SU-DHL-6 (cell line): Measurements from ENCODE around the gene NCAM2.
A peak's percentile ranks its signal among the peaks of the same experiment; 100 is the strongest.

Source experiments
- H2AFZ ChIP-seq: fragments of 200-600 bp; sonication (generic); 2 replicates; pipeline ENCODE4 v1.6.1; 2014; ENCODE audit warnings: low read depth, mild to moderate bottlenecking, moderate library complexity, mixed read lengths, antibody characterized with exemption, low read length; ENCODE audit not compliant: severe bottlenecking
- H3F3A ChIP-seq: fragments of 200-600 bp; shearing (Covaris generic); 2 replicates; pipeline ENCODE4 v1.6.0; 2016; ENCODE audit warnings: antibody characterized with exemption, mild to moderate bottlenecking; ENCODE audit not compliant: insufficient read depth
- H3K27ac ChIP-seq: fragments of 200-600 bp; sonication (generic); 2 replicates; pipeline ENCODE4 v1.5.1; 2016; ENCODE audit warnings: low read depth, mild to moderate bottlenecking, low read length, moderate library complexity, mixed read lengths
- H3K27me3 ChIP-seq: fragments of 200-600 bp; sonication (generic), shearing (Covaris generic); 2 replicates; pipeline ENCODE4 v1.6.0; 2014; ENCODE audit warnings: mild to moderate bottlenecking, low read length
- H3K36me3 ChIP-seq: fragments of 200-600 bp; sonication (generic); 2 replicates; pipeline ENCODE4 v1.6.1; 2014; ENCODE audit warnings: mild to moderate bottlenecking, low read length, mixed read lengths
- H3K4me2 ChIP-seq: fragments of 300-600, 200-600 bp; shearing (Covaris generic), sonication (generic); 2 replicates; pipeline ENCODE4 v1.6.0; 2014; ENCODE audit warnings: low read length, low read depth, mild to moderate bottlenecking; ENCODE audit not compliant: poor library complexity, severe bottlenecking
- H3K4me3 ChIP-seq: fragments of 200-600 bp; sonication (generic); 2 replicates; pipeline ENCODE4 v1.5.1; 2014; ENCODE audit warnings: antibody characterized with exemption, low read length, mild to moderate bottlenecking, mixed read lengths; ENCODE audit not compliant: insufficient read depth, poor library complexity, severe bottlenecking
- H3K79me2 ChIP-seq: fragments of 200-600 bp; sonication (generic); 2 replicates; pipeline ENCODE4 v1.6.1; 2014; ENCODE audit warnings: mild to moderate bottlenecking, low read length, moderate library complexity; ENCODE audit not compliant: insufficient read depth
- H3K9ac ChIP-seq: fragments of 200-600 bp; sonication (generic); 2 replicates; pipeline ENCODE4 v1.7.0; 2014; ENCODE audit warnings: mild to moderate bottlenecking, low read length
- H3K9me2 ChIP-seq: fragments of 200-600 bp; sonication (generic); replicated peaks from 2 replicates; pipeline ENCODE4 v1.6.1; 2014; ENCODE audit warnings: low read length; ENCODE audit not compliant: insufficient read depth
- H3K9me3 ChIP-seq: fragments of 200-600 bp; sonication (generic); 2 replicates; pipeline ENCODE4 v1.6.1; 2014; ENCODE audit warnings: low read length, mixed read lengths; ENCODE audit not compliant: insufficient read depth
- H4K20me1 ChIP-seq: fragments of 200-600 bp; sonication (generic); 2 replicates; pipeline ENCODE4 v1.6.1; 2014; ENCODE audit warnings: low read depth, mild to moderate bottlenecking, antibody characterized with exemption, low read length, moderate library complexity, mixed read lengths
- EZH2phosphoT487 ChIP-seq: fragments of 200-600 bp; sonication (generic), shearing (Covaris generic); conservative IDR thresholded peaks from 2 replicates; pipeline ENCODE4 v1.6.1; 2018; ENCODE audit warnings: mild to moderate bottlenecking, antibody characterized with exemption, low read length, moderate library complexity, mixed read lengths
- TF ChIP-seq, protein P1 (sequence below): fragments of 200-600 bp; sonication (generic); IDR thresholded peaks from one replicate; pipeline ENCODE4 v1.5.1; 2017; ENCODE audit warnings: antibody characterized with exemption, mild to moderate bottlenecking, low read length, moderate library complexity; ENCODE audit not compliant: insufficient read depth, poor library complexity, severe bottlenecking

Gene NCAM2

DNA sequence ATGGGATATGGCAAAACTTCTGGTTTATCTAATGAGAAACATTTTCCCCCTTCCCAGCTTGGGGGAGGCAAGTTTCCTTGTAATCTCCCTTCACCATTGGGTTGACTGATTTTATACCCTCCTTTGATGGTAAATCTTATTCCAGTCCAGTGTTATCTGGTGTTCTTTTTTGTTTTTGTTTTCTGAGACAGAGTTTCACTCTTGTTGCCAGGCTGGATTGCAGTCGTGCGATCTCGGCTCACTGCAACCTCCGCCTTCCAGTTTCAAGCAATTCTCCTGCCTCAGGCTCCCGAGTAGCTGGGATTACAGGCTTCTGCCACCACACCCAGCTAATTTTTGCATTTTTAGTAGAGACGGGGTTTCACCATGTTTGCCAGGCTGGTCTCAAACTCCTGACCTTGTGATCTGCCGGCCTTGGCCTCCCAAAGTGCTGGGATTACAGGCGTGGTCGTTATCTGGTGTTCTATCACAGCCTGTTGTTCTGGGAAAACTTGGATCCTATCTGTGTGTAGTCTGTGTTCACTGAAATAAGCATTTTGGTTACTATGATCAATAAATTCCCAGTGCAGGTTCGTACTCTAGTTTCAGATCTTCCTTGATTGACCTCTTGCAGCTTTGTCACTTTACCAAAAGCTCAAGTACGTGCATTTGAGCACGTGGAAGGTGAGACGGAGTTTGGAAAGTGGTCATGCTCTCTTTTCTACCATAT, 281.1 kb downstream of the NCAM2 start:
- no peak overlapping the region for H3K9ac ChIP-seq
- H3K4me2 ChIP-seq, result no peak overlapping the region
- H2AFZ ChIP-seq, result peak overlapping the region; percentile 66
- H3K79me2 ChIP-seq, result no peaks in the 10 kb centered on the region
- H3K9me3 ChIP-seq, result no peaks in the 10 kb centered on the region
- no peaks in the 10 kb centered on the region for H3K27me3 ChIP-seq
- no peaks in the 10 kb centered on the region for H4K20me1 ChIP-seq
- H3K36me3 ChIP-seq, result no peaks in the 10 kb centered on the region; the same call in 1 of the 2 replicates
- no peaks in the 10 kb centered on the region for H3K9me2 ChIP-seq
- no peak overlapping the region for H3K27ac ChIP-seq
- TF ChIP-seq, protein P1, sequence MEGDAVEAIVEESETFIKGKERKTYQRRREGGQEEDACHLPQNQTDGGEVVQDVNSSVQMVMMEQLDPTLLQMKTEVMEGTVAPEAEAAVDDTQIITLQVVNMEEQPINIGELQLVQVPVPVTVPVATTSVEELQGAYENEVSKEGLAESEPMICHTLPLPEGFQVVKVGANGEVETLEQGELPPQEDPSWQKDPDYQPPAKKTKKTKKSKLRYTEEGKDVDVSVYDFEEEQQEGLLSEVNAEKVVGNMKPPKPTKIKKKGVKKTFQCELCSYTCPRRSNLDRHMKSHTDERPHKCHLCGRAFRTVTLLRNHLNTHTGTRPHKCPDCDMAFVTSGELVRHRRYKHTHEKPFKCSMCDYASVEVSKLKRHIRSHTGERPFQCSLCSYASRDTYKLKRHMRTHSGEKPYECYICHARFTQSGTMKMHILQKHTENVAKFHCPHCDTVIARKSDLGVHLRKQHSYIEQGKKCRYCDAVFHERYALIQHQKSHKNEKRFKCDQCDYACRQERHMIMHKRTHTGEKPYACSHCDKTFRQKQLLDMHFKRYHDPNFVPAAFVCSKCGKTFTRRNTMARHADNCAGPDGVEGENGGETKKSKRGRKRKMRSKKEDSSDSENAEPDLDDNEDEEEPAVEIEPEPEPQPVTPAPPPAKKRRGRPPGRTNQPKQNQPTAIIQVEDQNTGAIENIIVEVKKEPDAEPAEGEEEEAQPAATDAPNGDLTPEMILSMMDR, result no peak
- no peak for TF ChIP-seq EZH2phosphoT487
- H3K4me3 ChIP-seq, result no peak overlapping the region
- no peaks in the 10 kb centered on the region for H3F3A ChIP-seq

DNA sequence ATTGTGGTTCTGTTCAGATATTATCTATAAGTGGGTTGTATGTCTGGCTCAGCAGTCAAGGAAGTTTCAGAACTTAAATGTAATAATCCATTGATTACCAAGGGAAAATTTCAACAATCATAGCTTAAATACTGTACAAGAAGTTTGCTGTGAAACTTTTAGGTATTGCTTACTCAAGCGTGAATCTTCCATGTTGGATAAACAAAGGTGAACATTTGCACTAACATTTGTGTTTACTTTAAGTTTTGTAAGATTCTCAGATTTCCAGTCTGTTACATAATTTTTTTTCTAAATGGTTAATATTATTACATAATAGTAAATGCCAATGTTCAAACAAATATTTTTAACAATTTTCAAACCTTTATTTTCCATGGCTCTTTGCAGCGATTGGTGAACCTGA, 285.6 kb downstream of the NCAM2 start:
- Histone ChIP-seq H3K9me3 (peaks cover 9% of the 10 kb centered on the region; the same call in 1 of the 2 replicates), H3K4me2 (no peak overlapping the region), H3K9me2 (no peaks in the 10 kb centered on the region), H3K4me3 (no peak overlapping the region), H3K9ac (no peak overlapping the region), H3F3A (no peaks in the 10 kb centered on the region), H4K20me1 (no peaks in the 10 kb centered on the region), H3K27me3 (no peaks in the 10 kb centered on the region), H3K79me2 (no peaks in the 10 kb centered on the region), H2AFZ (peak overlapping the region; percentile 68), H3K27ac (no peak overlapping the region), H3K36me3 (peaks cover 6% of the 10 kb centered on the region)
- no peak for TF ChIP-seq EZH2phosphoT487
- TF ChIP-seq, protein P1, result no peak

DNA sequence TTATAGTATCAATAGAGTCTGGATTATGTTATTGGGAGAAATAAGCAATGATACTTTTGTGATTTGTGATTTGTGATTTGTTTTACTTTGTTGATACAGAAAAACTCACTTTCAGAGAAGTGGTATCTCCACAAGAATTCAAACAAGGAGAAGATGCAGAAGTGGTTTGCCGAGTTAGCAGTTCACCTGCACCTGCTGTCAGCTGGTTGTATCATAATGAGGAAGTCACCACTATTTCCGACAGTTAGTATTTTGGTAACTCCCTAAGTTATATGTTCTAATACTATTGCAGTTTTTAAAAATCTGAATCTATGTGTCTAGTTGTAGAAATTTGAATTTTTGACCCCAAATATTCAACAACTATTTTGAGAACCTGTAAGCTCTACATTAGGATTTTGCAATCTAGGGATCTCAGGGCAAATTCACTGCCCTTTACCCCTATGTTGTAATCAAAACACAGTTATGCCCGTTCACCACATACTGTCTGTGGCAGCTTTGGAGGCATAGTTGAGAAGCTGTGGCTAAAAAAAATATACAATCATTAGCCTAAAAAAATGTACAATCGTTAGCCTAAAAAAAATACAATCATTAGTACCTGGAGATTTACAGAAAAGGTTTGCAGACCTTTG, 288.1 kb downstream of the NCAM2 start:
- H3K4me2 ChIP-seq, result peak overlapping the region; percentile 39
- peaks cover 12% of the 10 kb centered on the region; the same call in 1 of the 2 replicates for H3K9me3 ChIP-seq
- no peaks in the 10 kb centered on the region for H3K27me3 ChIP-seq
- no peaks in the 10 kb centered on the region for H3K9me2 ChIP-seq
- H3K4me3 ChIP-seq, result no peak overlapping the region
- no peak for TF ChIP-seq EZH2phosphoT487
- TF ChIP-seq, protein P1, result no peak
- no peak overlapping the region for H3K9ac ChIP-seq
- H4K20me1 ChIP-seq, result no peaks in the 10 kb centered on the region
- no peaks in the 10 kb centered on the region for H3F3A ChIP-seq
- H3K79me2 ChIP-seq, result no peaks in the 10 kb centered on the region
- H3K27ac ChIP-seq, result peak overlapping the region; percentile 69
- H3K36me3 ChIP-seq, result peaks cover 6% of the 10 kb centered on the region
- peak overlapping the region; percentile 39 for H2AFZ ChIP-seq
